ENCODE results near the gene ASPM. TPM values are rescaled to one million over a fixed set of nuclear protein-coding genes. Genes with fewer than 3 reads are reported as not detected.
A peak's percentile ranks its signal among the peaks of the same experiment; 100 is the strongest.

ASPM gene
- 12.3 and 80.6 TPM in 2 replicates for total RNA-seq

GRCh38 chr1:197146101-197147095 is at the start of gene ASPM:
Gene ASPM (minus strand): TSS chr1:197146669. CDS start chr1:197146437, 232 bp downstream.
- DNase-seq = peak; percentile 97

GRCh38 chr1:197195100-197195499 is 48.6 kb upstream of the ASPM start:
- no peak for DNase-seq

- no peak for DNase-seq
These were observed 37.7 kb upstream of the ASPM start for GRCh38 chr1:197184190-197184589.

- DNase-seq = no peak
These were observed 36.8 kb upstream of the ASPM start for GRCh38 chr1:197183195-197183748.

- DNase-seq = no peak
These were observed 36.2 kb upstream of the ASPM start for GRCh38 chr1:197182716-197183115.

- DNase-seq = no peak
These were observed 35.5 kb upstream of the ASPM start for GRCh38 chr1:197181982-197182381.

GRCh38 chr1:197180252-197180878 is 33.9 kb upstream of the ASPM start:
- peak; percentile 65 for DNase-seq

- peak; percentile 42 for DNase-seq
These were observed 32.5 kb upstream of the ASPM start for GRCh38 chr1:197178998-197179397.

- DNase-seq = no peak
These were observed 28.3 kb upstream of the ASPM start for GRCh38 chr1:197174818-197175217.

- no peak for DNase-seq
These were observed 27.4 kb upstream of the ASPM start for GRCh38 chr1:197173571-197174507.

GRCh38 chr1:197171531-197171930 is 25.1 kb upstream of the ASPM start:
- DNase-seq = no peak

- no peak for DNase-seq
These were observed 24.1 kb upstream of the ASPM start for GRCh38 chr1:197170538-197170937.

GRCh38 chr1:197159461-197159860 is 13.0 kb upstream of the ASPM start:
- no peak for DNase-seq

- DNase-seq = no peak
These were observed 10.2 kb upstream of the ASPM start for GRCh38 chr1:197156692-197157091.

- no peak for DNase-seq
These were observed 6.2 kb upstream of the ASPM start for GRCh38 chr1:197152662-197153061.

GRCh38 chr1:197151185-197151584 is 4.7 kb upstream of the ASPM start:
- DNase-seq = no peak

- DNase-seq = no peak
These were observed 4.0 kb upstream of the ASPM start for GRCh38 chr1:197150336-197151005.

- DNase-seq = no peak
These were observed 2.9 kb upstream of the ASPM start for GRCh38 chr1:197149340-197149739.

GRCh38 chr1:197145446-197146024 is 934 bp downstream of the ASPM start:
- peak; percentile 25 for DNase-seq

- DNase-seq = peak; percentile 42
These were observed 1.7 kb downstream of the ASPM start for GRCh38 chr1:197144570-197145325.

- DNase-seq = no peak
These were observed 3.2 kb downstream of the ASPM start for GRCh38 chr1:197143276-197143675.

All from dermis blood vessel endothelial cell (primary cell).